GM23338 (cell line): ENCODE data around the gene MYRF. TPM values are rescaled to one million over a fixed set of nuclear protein-coding genes. Genes with fewer than 3 reads are reported as not detected.
A peak's percentile ranks its signal among the peaks of the same experiment; 100 is the strongest.

Source experiments
- ATAC-seq: fragments of 200-7000 bp; cut with Tn5 transposase; 3 replicates; pipeline ENCODE4 v1.9.1; 2020
- DNase-seq: peaks from one replicate; pipeline ENCODE4 v3.0.0-alpha.2; 2015; ENCODE audit warnings: low spot score
- H2AFZ ChIP-seq: fragments of 200-600 bp; sonication (generic); 2 replicates; pipeline ENCODE4 v1.8.0; 2016; ENCODE audit warnings: antibody characterized with exemption, mild to moderate bottlenecking, moderate library complexity
- H3F3A ChIP-seq: fragments of 200-600 bp; sonication (generic); replicated peaks from 2 replicates; pipeline ENCODE4 v1.8.0; 2017; ENCODE audit warnings: antibody characterized with exemption, mixed run types, low read depth
- H3K27ac ChIP-seq: fragments of 200-600 bp; sonication (generic); 2 replicates; pipeline ENCODE4 v1.6.1; 2016; ENCODE audit warnings: low read depth
- H3K27me3 ChIP-seq: fragments of 200-600 bp; sonication (generic); 2 replicates; pipeline ENCODE4 v1.8.0; 2016; ENCODE audit warnings: mild to moderate bottlenecking, mixed run types, moderate library complexity; ENCODE audit not compliant: insufficient read depth
- H3K36me3 ChIP-seq: fragments of 200-600 bp; sonication (generic); 2 replicates; pipeline ENCODE4 v1.8.0; 2016; ENCODE audit warnings: mild to moderate bottlenecking; ENCODE audit not compliant: insufficient read depth
- H3K4me1 ChIP-seq: fragments of 200-600 bp; sonication (generic); 2 replicates; pipeline ENCODE4 v1.8.0; 2016; ENCODE audit warnings: mild to moderate bottlenecking, moderate library complexity; ENCODE audit not compliant: insufficient read depth
- H3K4me2 ChIP-seq: fragments of 200-600 bp; sonication (generic); 2 replicates; pipeline ENCODE4 v1.7.1; 2017; ENCODE audit warnings: mixed run types
- H3K4me3 ChIP-seq: fragments of 200-600 bp; sonication (generic); 2 replicates; pipeline ENCODE4 v1.6.1; 2016; ENCODE audit warnings: mixed run types
- H3K79me2 ChIP-seq: fragments of 200-600 bp; sonication (generic); replicated peaks from 2 replicates; pipeline ENCODE4 v1.8.0; 2017; ENCODE audit warnings: mild to moderate bottlenecking; ENCODE audit not compliant: insufficient read depth
- H3K9me2 ChIP-seq: fragments of 200-600 bp; sonication (generic); 2 replicates; pipeline ENCODE4 v1.8.0; 2017; ENCODE audit not compliant: insufficient read depth
- H4K20me1 ChIP-seq: fragments of 200-600 bp; sonication (generic); replicated peaks from 2 replicates; pipeline ENCODE4 v1.8.0; 2017; ENCODE audit warnings: mild to moderate bottlenecking; ENCODE audit not compliant: insufficient read depth
- H3K27ac Mint-ChIP-seq: 2 replicates; pipeline ENCODE4 v1.8.0; 2020; ENCODE audit warnings: inconsistent platforms, mild to moderate bottlenecking, moderate library complexity, mixed read lengths
- H3K27me3 Mint-ChIP-seq: 3 replicates; pipeline ENCODE4 v1.8.0; 2022; ENCODE audit warnings: low read depth, mild to moderate bottlenecking, moderate library complexity, mixed read lengths, inconsistent platforms; ENCODE audit not compliant: insufficient read depth, poor library complexity
- H3K36me3 Mint-ChIP-seq: 3 replicates; pipeline ENCODE4 v1.8.0; 2021; ENCODE audit warnings: low read depth, mild to moderate bottlenecking, inconsistent platforms, moderate library complexity, mixed read lengths
- H3K4me1 Mint-ChIP-seq: 3 replicates; pipeline ENCODE4 v1.8.0; 2020; ENCODE audit warnings: mild to moderate bottlenecking, inconsistent platforms, mixed read lengths
- H3K4me3 Mint-ChIP-seq: 3 replicates; pipeline ENCODE4 v1.8.0; 2021; ENCODE audit warnings: moderate library complexity, mild to moderate bottlenecking, inconsistent platforms, mixed read lengths
- H3K9me3 Mint-ChIP-seq: 3 replicates; pipeline ENCODE4 v1.8.0; 2020; ENCODE audit warnings: moderate library complexity, mild to moderate bottlenecking, inconsistent platforms, mixed read lengths
- CREB1 ChIP-seq: fragments of 250-450 bp; sonication (Bioruptor Pico); IDR thresholded peaks from 2 replicates; pipeline ENCODE4 v1.5.0; 2020; ENCODE audit warnings: low read depth, mild to moderate bottlenecking, moderate library complexity
- CTCF ChIP-seq, 2 experiments: fragments of 200-600 bp in 1 of 2; sonication (generic) in 1 of 2; conservative IDR thresholded peaks; 2 replicates each; pipeline versions ENCODE4 v1.5.1 to v1.6.1; 2016 to 2017; ENCODE audit warnings: antibody characterized with exemption in 2 of 2, low read depth in 2 of 2, mild to moderate bottlenecking in 2 of 2, moderate library complexity in 1 of 2
- ETS1 ChIP-seq: IDR thresholded peaks from 2 replicates; pipeline ENCODE4 v1.6.1; 2016; ENCODE audit warnings: antibody characterized with exemption
- EZH2 ChIP-seq: fragments of 200-600 bp; sonication (generic); IDR thresholded peaks from one replicate; pipeline ENCODE4 v1.8.0; 2017; ENCODE audit warnings: antibody characterized with exemption, mild to moderate bottlenecking, low read depth; ENCODE audit not compliant: unreplicated experiment
- EZH2phosphoT487 ChIP-seq: fragments of 200-600 bp; sonication (generic); IDR thresholded peaks from one replicate; pipeline ENCODE4 v1.8.1; 2018; ENCODE audit warnings: antibody characterized with exemption; ENCODE audit not compliant: unreplicated experiment
- JUNB ChIP-seq: IDR thresholded peaks from one replicate; pipeline ENCODE4 v1.6.1; 2016; ENCODE audit warnings: antibody characterized with exemption; ENCODE audit not compliant: unreplicated experiment
- NANOG ChIP-seq: IDR thresholded peaks from 2 replicates; pipeline ENCODE4 v1.6.1; 2016; ENCODE audit warnings: antibody characterized with exemption, borderline replicate concordance
- POLR2AphosphoS5 ChIP-seq: IDR thresholded peaks from 2 replicates; pipeline ENCODE4 v1.6.1; 2016; ENCODE audit warnings: antibody characterized with exemption, low read depth
- REST ChIP-seq: IDR thresholded peaks from one replicate; pipeline ENCODE4 v1.6.1; 2018; ENCODE audit warnings: antibody characterized with exemption; ENCODE audit not compliant: unreplicated experiment
- STAT1 ChIP-seq: IDR thresholded peaks from one replicate; pipeline ENCODE4 v1.6.1; 2016; ENCODE audit warnings: antibody characterized with exemption; ENCODE audit not compliant: unreplicated experiment
- ZNF114 ChIP-seq: fragments of 250-450 bp; sonication (Bioruptor Pico); IDR thresholded peaks from 2 replicates; pipeline ENCODE4 v1.5.0; 2020; ENCODE audit warnings: mild to moderate bottlenecking, moderate library complexity
- ZNF331 ChIP-seq: fragments of 250-450 bp; sonication (Bioruptor Pico); IDR thresholded peaks from 2 replicates; pipeline ENCODE4 v1.5.0; 2020; ENCODE audit warnings: low read depth, mild to moderate bottlenecking, moderate library complexity
- ZNF462 ChIP-seq: fragments of 250-450 bp; sonication (Bioruptor Pico); IDR thresholded peaks from 2 replicates; pipeline ENCODE4 v1.5.0; 2020; ENCODE audit warnings: mild to moderate bottlenecking, moderate library complexity
- polyA plus RNA-seq: library from polyadenylated mRNA; unstranded; fragments of >200 nt; fragmentation: Nextera tagmentation; extraction: Ambion mirVana; gene quantifications from 2 replicates; pipeline ENCODE4 v1.2.1, GENCODE V29; 2016
- total RNA-seq: library from RNA; depleted of rRNA; stranded (reverse); fragments of >200 nt; shearing (Covaris generic); gene quantifications from 2 replicates; pipeline ENCODE4 v1.2.3, GENCODE V29; 2014

The MYRF gene
- total and polyA plus RNA-seq, 2 experiments from 2014 or later, result 1.9 to 5.5 TPM

- Histone ChIP-seq H3F3A (peaks cover 4% of the 10 kb centered on the region; the same call in 1 of the 2 replicates), H3K9me2 (no peaks in the 10 kb centered on the region), H3K4me1 (peaks cover 11% of the 10 kb centered on the region), H3K36me3 (no peaks in the 10 kb centered on the region), H4K20me1 (peaks cover 3% of the 10 kb centered on the region; the same call in 1 of the 2 replicates), H3K4me2 (no peak overlapping the region), H3K27me3 (peaks cover 32% of the 10 kb centered on the region), H3K79me2 (no peaks in the 10 kb centered on the region), H3K27ac (no peak overlapping the region), H2AFZ (no peak overlapping the region), H3K4me3 (no peak overlapping the region)
- ATAC-seq (no peak), DNase-seq (no peak)
- TF ChIP-seq EZH2phosphoT487 (no peak), CREB1 (CRISPR knock-in tag) (no peak), NANOG (no peak), ZNF462 (CRISPR knock-in tag) (no peak), STAT1 (no peak), EZH2 (no peak), ZNF331 (no peak), ETS1 (no peak), ZNF114 (CRISPR knock-in tag) (no peak), POLR2AphosphoS5 (no peak), CTCF (conservative IDR thresholded peaks at IDR 0.05; ENCODE audit: low read depth in 2 of 2) (no peak), JUNB (no peak), REST (no peak)
- H3K9me3 Mint-ChIP-seq, result no peaks in the 10 kb centered on the region
- H3K36me3 Mint-ChIP-seq, result no peaks in the 10 kb centered on the region; the same call in 2 of the 3 replicates
- peaks cover 34% of the 10 kb centered on the region for H3K27me3 Mint-ChIP-seq
- peak overlapping the region; percentile 8; the same call in 1 of the 3 replicates for H3K4me3 Mint-ChIP-seq
- H3K4me1 Mint-ChIP-seq, result peaks cover 22% of the 10 kb centered on the region
- no peak overlapping the region for H3K27ac Mint-ChIP-seq
Observed at GRCh38 chr11:61750631-61751273, 1.7 kb upstream of the MYRF start.
